ENCODE measurements around the gene NEK7.

The NEK7 gene

GRCh38 chr1:198147216-198147615, 9.6 kb upstream of the NEK7 start:
- DNase-seq: no peak

- DNase-seq: no peak
Observed at GRCh38 chr1:198150369-198150768, 6.4 kb upstream of the NEK7 start.

GRCh38 chr1:198151688-198152087, 5.1 kb upstream of the NEK7 start:
- no peak for DNase-seq

DNA sequence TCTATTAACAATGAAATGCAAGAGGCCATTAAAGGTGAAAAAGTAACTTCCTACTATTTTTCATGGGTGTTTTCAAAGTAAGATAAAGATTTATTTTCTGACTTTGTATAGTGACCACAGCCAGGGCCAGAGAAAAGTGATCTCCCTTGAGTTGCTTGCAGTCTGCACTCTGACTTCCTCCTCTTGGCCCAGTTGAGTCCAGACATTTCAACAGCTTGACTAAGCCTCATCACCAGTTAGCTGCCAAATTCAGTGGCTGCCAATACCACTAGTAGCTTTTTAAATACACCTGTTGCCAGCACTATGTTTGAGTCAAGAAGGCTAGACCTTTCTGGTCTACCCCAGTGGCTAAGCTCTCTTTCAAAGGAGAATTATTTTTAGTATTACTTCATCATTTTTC, 3.7 kb upstream of the NEK7 start:
- no peak for DNase-seq

GRCh38 chr1:198153804-198154203, 3.0 kb upstream of the NEK7 start:
- DNase-seq: no peak

- no peak for DNase-seq
Observed at GRCh38 chr1:198155253-198155652, 1.5 kb upstream of the NEK7 start.

- DNase-seq: peak in 1 of 2 experiments; percentile 71
Observed at GRCh38 chr1:198156111-198156744, 570 bp upstream of the NEK7 start.

GRCh38 chr1:198157241-198157846, 546 bp downstream of the NEK7 start:
- peak; percentile 83 to 87 for DNase-seq

- peak in 1 of 2 experiments; percentile 34 for DNase-seq
Observed at GRCh38 chr1:198157847-198158725, 1.3 kb downstream of the NEK7 start.

DNA sequence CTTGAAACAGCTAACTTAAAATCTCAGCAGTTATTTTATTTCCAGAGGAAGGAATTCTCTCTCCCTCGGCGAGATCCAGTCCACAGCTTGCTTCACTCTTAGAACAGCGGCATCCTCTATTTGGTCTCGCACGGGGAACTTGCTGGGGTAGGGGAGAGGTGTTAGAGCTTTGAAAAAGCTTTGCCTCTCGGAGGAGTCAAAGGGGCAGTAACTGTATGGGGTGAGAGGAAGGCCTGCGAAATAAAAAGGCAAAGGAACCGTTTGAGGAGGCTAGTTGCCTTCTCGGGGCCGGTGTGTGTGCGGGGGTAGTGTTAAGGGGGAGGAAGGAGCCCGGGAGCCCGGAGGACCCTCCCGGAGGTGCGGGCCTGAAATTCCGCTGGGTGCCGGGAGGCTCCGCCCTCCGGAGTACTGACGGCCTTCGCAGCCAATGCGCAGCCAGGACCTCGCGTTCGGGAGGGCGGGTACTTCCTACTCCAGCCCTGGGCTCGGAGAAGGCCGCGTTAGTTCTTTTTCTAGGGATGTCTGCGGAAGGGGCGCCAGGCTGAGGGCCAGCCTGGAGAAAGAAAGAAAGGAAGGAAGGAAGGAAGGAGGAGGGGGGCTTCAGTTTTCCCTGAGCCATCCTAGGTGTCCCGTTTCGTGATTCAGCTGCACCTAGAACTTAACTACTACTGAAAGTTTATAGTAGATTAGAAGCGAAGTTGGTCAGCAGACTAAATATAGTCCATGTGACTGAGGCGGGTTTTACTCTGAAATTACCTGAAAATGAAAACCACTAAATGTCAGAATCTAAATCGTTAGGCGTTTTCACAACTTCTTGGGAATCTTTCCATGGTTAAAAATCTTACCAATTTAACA, 2.2 kb downstream of the NEK7 start:
- peak; percentile 63 to 88 for DNase-seq

DNA sequence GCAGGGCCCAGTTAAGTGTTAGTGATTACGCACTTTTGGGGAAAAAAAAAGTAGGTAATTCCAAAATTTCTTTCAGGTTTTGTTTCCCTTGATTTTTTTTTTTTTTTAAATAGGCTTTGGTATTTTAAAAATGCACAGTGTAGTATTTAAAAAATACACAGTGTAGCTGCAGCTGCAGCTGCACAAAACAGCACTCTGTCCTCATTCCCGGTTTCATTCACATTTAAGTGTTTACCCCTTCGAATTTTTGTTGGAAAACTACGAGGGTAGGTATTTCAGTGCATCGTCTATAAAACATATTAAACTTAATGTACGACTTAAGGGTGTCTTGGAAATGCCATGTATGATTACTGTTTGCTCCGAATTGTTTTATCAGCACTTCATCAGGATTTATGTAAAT, 3.4 kb downstream of the NEK7 start:
- DNase-seq: no peak

DNA sequence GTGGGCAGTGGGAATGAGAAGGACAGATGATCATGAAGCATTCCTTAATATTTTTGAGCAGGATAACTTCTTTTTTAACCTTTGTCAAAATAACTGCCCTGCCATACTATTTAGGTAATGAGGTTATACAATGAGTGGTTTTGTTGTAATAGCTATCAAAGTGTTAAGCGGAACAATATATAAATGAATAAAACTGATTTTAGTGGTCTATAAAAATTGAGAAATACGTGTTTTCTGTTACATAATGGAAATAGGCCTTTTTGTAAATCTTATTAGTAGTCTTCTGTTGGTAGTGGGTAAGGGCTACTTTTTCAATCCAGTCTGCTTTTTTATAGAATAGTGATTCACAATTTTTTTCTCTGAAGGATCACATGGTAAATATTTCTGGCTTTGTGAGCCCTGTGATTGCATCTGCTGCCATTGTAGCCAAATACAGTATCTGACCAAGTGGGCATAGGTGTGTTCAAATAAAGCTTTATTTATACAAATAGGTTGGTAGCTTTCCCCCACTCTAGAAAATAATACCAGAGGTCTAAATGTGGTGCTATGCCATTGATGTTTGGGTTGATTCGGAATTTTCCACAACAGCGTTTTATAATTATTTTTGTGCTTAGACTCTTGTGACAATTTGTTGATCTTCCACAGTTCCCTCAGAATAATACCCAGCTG, 4.3 kb downstream of the NEK7 start:
- DNase-seq: no peak

- no peak for DNase-seq
Observed at GRCh38 chr1:198161718-198162090, 4.9 kb downstream of the NEK7 start.

- DNase-seq: peak in 1 of 2 experiments; percentile 28
Observed at GRCh38 chr1:198162091-198162767, 5.4 kb downstream of the NEK7 start.

GRCh38 chr1:198165927-198166647, 9.3 kb downstream of the NEK7 start:
- DNase-seq: no peak

- no peak for DNase-seq
Observed at GRCh38 chr1:198166900-198167299, 10.1 kb downstream of the NEK7 start.

DNA sequence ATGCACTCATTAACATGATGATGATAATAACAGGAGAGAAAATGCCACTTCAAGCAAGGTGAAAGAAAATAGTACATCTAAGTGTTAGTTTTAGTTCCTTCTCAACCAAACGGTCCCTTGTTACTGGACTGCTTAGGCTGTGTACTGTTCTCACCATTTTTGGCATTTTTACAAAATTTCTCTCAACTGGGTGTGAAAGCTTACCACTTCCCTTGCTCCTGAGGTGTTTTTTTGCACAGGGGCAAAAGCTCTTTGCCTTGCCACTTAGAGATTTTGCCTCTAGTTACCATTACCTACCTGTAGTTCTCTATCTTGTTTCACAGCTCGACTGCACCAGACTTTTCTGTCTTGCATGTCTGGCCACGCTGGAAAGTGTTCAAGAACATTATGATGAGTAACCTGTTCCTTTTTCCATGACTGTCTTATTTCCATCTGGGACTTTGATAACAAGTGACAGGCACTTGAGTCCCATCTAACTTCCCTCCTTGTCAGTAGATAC, 10.7 kb downstream of the NEK7 start:
- no peak for DNase-seq

- DNase-seq: no peak
Observed at GRCh38 chr1:198168227-198168626, 11.4 kb downstream of the NEK7 start.

DNA sequence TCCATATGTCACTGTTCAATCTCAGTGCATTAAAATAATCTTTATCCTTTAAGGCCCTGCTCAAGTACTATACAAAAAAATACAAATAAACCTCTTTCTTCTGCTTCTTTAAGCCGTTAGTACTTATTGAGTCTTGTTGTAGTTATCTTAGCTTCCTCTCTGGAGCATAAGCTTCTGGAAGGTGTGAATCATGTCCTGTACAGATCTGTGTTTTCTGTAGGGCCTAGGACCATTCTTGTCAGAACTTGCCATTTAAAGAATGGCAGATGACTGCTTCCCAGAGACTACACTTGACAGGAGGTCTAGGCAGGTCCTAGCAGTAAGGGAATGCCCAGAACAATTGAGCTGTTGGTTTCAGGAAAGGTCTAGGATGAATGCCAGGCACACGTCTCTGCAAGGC, 12.9 kb downstream of the NEK7 start:
- DNase-seq: no peak

- DNase-seq: no peak
Observed at GRCh38 chr1:198171667-198172540, 15.1 kb downstream of the NEK7 start.
